Measurements from ENCODE around the gene EYS. TPM values are rescaled to one million over a fixed set of nuclear protein-coding genes. Genes with fewer than 3 reads are reported as not detected.

EYS gene
- total RNA-seq, 1 experiment from 2014 or later: not detected

- Mint-ChIP-seq H3K4me1 (ENCODE audit: low read depth, unreplicated experiment) (no peaks in the 10 kb centered on the region), H3K27ac (ENCODE audit: unreplicated experiment) (no peak overlapping the region), H3K9me3 (ENCODE audit: unreplicated experiment) (no peaks in the 10 kb centered on the region), H3K27me3 (ENCODE audit: insufficient read depth, unreplicated experiment) (no peaks in the 10 kb centered on the region), H3K4me3 (ENCODE audit: unreplicated experiment) (no peak overlapping the region), H3K36me3 (ENCODE audit: insufficient read depth, unreplicated experiment) (no peaks in the 10 kb centered on the region)
- no TSS peak for BruUV-seq (replicated peaks)
- ChIA-PET CTCF (no interaction called here), POLR2A (no interaction called here)
- Histone ChIP-seq H3K9me3 (no peaks in the 10 kb centered on the region), H3K4me1 (no peaks in the 10 kb centered on the region), H3K36me3 (ENCODE audit: control insufficient read depth, insufficient read depth, low read length) (no peaks in the 10 kb centered on the region), H3K27me3 (replicated peaks; ENCODE audit: control insufficient read depth, insufficient read depth, low read length) (no peaks in the 10 kb centered on the region), H3K4me3 (ENCODE audit: low read depth, low read length) (no peak overlapping the region)
- no peak for DNase-seq
- intact Hi-C loops (cut with micrococcal nuclease; ENCODE audit: unreplicated experiment): no loop called here
- TF ChIP-seq CTCF (IDR thresholded peaks at IDR 0.05; ENCODE audit: insufficient read depth in 1 of 2, low read depth in 1 of 2, low read length in 1 of 2, severe bottlenecking in 1 of 2, unreplicated experiment in 1 of 2): no peak
Observed at GRCh38 chr6:64945450-64945849, 761.6 kb downstream of the EYS start.

- BruUV-seq (replicated peaks): no TSS peak
- intact Hi-C loops (cut with micrococcal nuclease; ENCODE audit: unreplicated experiment): no loop called here
Observed at GRCh38 chr6:64932486-64932885, 774.5 kb downstream of the EYS start.

GRCh38 chr6:64930681-64931080 is 776.3 kb downstream of the EYS start:
- intact Hi-C loops (cut with micrococcal nuclease; ENCODE audit: unreplicated experiment): no loop called here
- H3K4me1 ChIP-seq: no peaks in the 10 kb centered on the region
- H3K27me3 Mint-ChIP-seq (ENCODE audit: insufficient read depth, unreplicated experiment): no peaks in the 10 kb centered on the region
- CTCF ChIA-PET: no interaction called here
- BruUV-seq (replicated peaks): no TSS peak
- H3K4me1 Mint-ChIP-seq (ENCODE audit: low read depth, unreplicated experiment): no peaks in the 10 kb centered on the region
- no peaks in the 10 kb centered on the region for H3K9me3 ChIP-seq
- no peak overlapping the region for H3K4me3 Mint-ChIP-seq (ENCODE audit: unreplicated experiment)
- H3K27ac Mint-ChIP-seq (ENCODE audit: unreplicated experiment): no peak overlapping the region
- no peaks in the 10 kb centered on the region for H3K36me3 Mint-ChIP-seq (ENCODE audit: insufficient read depth, unreplicated experiment)
- TF ChIP-seq CTCF (IDR thresholded peaks at IDR 0.05; ENCODE audit: insufficient read depth in 1 of 2, low read depth in 1 of 2, low read length in 1 of 2, severe bottlenecking in 1 of 2, unreplicated experiment in 1 of 2): no peak
- POLR2A ChIA-PET: no interaction called here
- no peaks in the 10 kb centered on the region for H3K27me3 ChIP-seq (replicated peaks; ENCODE audit: control insufficient read depth, insufficient read depth, low read length)
- H3K4me3 ChIP-seq (ENCODE audit: low read depth, low read length): no peak overlapping the region
- H3K9me3 Mint-ChIP-seq (ENCODE audit: unreplicated experiment): no peaks in the 10 kb centered on the region
- no peaks in the 10 kb centered on the region for H3K36me3 ChIP-seq (ENCODE audit: control insufficient read depth, insufficient read depth, low read length)
- DNase-seq: no peak

More at GRCh38 chr6:64932486-64932885, 774.5 kb downstream of the EYS start:
- DNase-seq: no peak
- TF ChIP-seq CTCF (IDR thresholded peaks at IDR 0.05; ENCODE audit: insufficient read depth in 1 of 2, low read depth in 1 of 2, low read length in 1 of 2, severe bottlenecking in 1 of 2, unreplicated experiment in 1 of 2): no peak
- no peaks in the 10 kb centered on the region for H3K4me1 Mint-ChIP-seq (ENCODE audit: low read depth, unreplicated experiment)
- H3K36me3 Mint-ChIP-seq (ENCODE audit: insufficient read depth, unreplicated experiment): no peaks in the 10 kb centered on the region
- Histone ChIP-seq H3K4me1 (no peaks in the 10 kb centered on the region), H3K36me3 (ENCODE audit: control insufficient read depth, insufficient read depth, low read length) (no peaks in the 10 kb centered on the region), H3K4me3 (ENCODE audit: low read depth, low read length) (no peak overlapping the region), H3K9me3 (no peaks in the 10 kb centered on the region), H3K27me3 (replicated peaks; ENCODE audit: control insufficient read depth, insufficient read depth, low read length) (no peaks in the 10 kb centered on the region)
- H3K9me3 Mint-ChIP-seq (ENCODE audit: unreplicated experiment): no peaks in the 10 kb centered on the region
- ChIA-PET POLR2A (no interaction called here), CTCF (no interaction called here)
- H3K27ac Mint-ChIP-seq (ENCODE audit: unreplicated experiment): no peak overlapping the region
- H3K27me3 Mint-ChIP-seq (ENCODE audit: insufficient read depth, unreplicated experiment): no peaks in the 10 kb centered on the region
- no peak overlapping the region for H3K4me3 Mint-ChIP-seq (ENCODE audit: unreplicated experiment)

Measured in Caco-2 (cell line).